ENCODE data around the gene EXOSC3. TPM values are rescaled to one million over a fixed set of nuclear protein-coding genes. Genes with fewer than 3 reads are reported as not detected.

EXOSC3 gene
- total and polyA plus RNA-seq, 9 of the 15 experiments (the other 6 are each of a cell fraction or from before 2014, with no cell fraction given), result 18.5 to 266 (median 114) TPM

GRCh38 chr9:37801959-37802711, 17.3 kb upstream of the EXOSC3 start (continued):
- peak in 1 of 2 experiments; percentile 22; a peak in 1 of 4 replicates for TF ChIP-seq MNT (conservative IDR thresholded peaks at IDR 0.05)
- peak; percentile 93 for TF ChIP-seq ZNF24 (IDR thresholded peaks at IDR 0.05)
- TF ChIP-seq, protein P1, sequence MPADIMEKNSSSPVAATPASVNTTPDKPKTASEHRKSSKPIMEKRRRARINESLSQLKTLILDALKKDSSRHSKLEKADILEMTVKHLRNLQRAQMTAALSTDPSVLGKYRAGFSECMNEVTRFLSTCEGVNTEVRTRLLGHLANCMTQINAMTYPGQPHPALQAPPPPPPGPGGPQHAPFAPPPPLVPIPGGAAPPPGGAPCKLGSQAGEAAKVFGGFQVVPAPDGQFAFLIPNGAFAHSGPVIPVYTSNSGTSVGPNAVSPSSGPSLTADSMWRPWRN (IDR thresholded peaks at IDR 0.05; ENCODE audit: low read depth), result no peak
- no peak for TF ChIP-seq FOXK1 (CRISPR knock-in tag; IDR thresholded peaks at IDR 0.05; ENCODE audit: borderline replicate concordance)
- TF ChIP-seq FOXJ2 (tag; IDR thresholded peaks at IDR 0.05), result no peak
- no peak for TF ChIP-seq TFE3 (CRISPR knock-in tag; IDR thresholded peaks at IDR 0.05)
- TF ChIP-seq HMBOX1 (IDR thresholded peaks at IDR 0.05), result 0 out of 2 replicates have a peak, but pooled peaks have one; percentile 25
- no peak for TF ChIP-seq NR2C2 (CRISPR knock-in tag; IDR thresholded peaks at IDR 0.05)
- peak; percentile 53; the same call in 1 of the 2 replicates for TF ChIP-seq NR2C2 (tag; IDR thresholded peaks at IDR 0.05)
- no peak for TF ChIP-seq SUPT5H (IDR thresholded peaks at IDR 0.05)
- TF ChIP-seq SIN3A (IDR thresholded peaks at IDR 0.05; ENCODE audit: borderline replicate concordance in 2 of 2, control insufficient read depth in 1 of 2, low read depth in 2 of 2, low read length in 2 of 2), result 0 out of 4 replicates have a peak, but pooled peaks of 1 of the 2 experiments have one; percentile 32
- no peak for TF ChIP-seq THRAP3 (IDR thresholded peaks at IDR 0.05; ENCODE audit: borderline replicate concordance)
- no peak for TF ChIP-seq NFIX (CRISPR knock-in tag; IDR thresholded peaks at IDR 0.05; ENCODE audit: low read depth)
- no peak for TF ChIP-seq ZNF408 (CRISPR knock-in tag; IDR thresholded peaks at IDR 0.05; ENCODE audit: low read depth)
- TF ChIP-seq, protein P2, sequence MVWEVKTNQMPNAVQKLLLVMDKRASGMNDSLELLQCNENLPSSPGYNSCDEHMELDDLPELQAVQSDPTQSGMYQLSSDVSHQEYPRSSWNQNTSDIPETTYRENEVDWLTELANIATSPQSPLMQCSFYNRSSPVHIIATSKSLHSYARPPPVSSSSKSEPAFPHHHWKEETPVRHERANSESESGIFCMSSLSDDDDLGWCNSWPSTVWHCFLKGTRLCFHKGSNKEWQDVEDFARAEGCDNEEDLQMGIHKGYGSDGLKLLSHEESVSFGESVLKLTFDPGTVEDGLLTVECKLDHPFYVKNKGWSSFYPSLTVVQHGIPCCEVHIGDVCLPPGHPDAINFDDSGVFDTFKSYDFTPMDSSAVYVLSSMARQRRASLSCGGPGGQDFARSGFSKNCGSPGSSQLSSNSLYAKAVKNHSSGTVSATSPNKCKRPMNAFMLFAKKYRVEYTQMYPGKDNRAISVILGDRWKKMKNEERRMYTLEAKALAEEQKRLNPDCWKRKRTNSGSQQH (CRISPR knock-in tag; IDR thresholded peaks at IDR 0.05), result 0 out of 2 replicates have a peak, but pooled peaks have one; percentile 8
- TF ChIP-seq BCLAF1 (IDR thresholded peaks at IDR 0.05; ENCODE audit: borderline replicate concordance in 1 of 2, control insufficient read depth in 1 of 2, low read depth in 2 of 2, low read length in 1 of 2), result peak in 1 of 2 experiments; percentile 37; a peak in 1 of 4 replicates

Measured in K562 (cell line).